ENCODE data around the gene ZC3H12A.

ZC3H12A gene

GRCh38 chr1:37479255-37480124, 5.1 kb downstream of the ZC3H12A start:
- DNase-seq, result peak; percentile 80

DNA sequence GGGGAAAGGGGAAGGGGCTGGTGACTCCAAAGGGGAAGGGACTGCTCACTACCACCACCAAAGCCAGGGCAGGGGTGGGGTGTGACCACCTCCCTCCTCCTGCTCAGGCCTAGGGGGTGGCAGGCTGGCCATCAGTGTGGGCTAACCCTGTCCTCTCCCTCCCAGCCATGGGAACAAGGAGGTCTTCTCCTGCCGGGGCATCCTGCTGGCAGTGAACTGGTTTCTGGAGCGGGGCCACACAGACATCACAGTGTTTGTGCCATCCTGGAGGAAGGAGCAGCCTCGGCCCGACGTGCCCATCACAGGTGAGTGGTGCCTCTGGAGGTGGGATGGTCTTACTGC, 5.7 kb downstream of the ZC3H12A start:
- no peak for DNase-seq

GRCh38 chr1:37480581-37481288, 6.4 kb downstream of the ZC3H12A start:
- DNase-seq, result no peak

DNA sequence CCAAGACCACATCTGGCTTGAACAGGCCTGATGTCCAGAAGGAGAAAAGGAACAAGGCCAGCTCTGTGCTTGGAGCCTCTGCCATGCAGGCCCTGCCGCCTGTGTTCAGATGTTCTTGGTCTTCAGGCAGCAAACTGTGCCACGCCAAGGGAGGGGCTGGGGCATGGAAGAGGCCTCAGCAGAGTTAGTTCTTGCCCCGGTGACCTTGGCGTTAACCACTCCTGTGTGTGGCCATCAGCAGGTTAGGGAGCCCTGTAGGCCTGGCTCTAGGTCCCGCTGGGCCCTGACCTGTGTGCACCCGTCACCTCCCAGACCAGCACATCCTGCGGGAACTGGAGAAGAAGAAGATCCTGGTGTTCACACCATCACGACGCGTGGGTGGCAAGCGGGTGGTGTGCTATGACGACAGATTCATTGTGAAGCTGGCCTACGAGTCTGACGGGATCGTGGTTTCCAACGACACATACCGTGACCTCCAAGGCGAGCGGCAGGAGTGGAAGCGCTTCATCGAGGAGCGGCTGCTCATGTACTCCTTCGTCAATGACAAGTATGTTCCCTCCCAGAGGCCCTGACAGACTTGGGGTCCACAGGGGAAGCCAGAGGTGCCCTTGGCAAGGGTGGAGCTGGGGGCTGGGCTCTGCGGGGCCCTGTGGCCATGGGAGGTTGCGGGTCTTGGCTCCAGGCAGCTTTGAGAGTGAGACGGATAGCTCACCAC, 7.1 kb downstream of the ZC3H12A start:
- no peak for DNase-seq

- no peak for DNase-seq
Measured at GRCh38 chr1:37482004-37482785, 7.8 kb downstream of the ZC3H12A start.

DNA sequence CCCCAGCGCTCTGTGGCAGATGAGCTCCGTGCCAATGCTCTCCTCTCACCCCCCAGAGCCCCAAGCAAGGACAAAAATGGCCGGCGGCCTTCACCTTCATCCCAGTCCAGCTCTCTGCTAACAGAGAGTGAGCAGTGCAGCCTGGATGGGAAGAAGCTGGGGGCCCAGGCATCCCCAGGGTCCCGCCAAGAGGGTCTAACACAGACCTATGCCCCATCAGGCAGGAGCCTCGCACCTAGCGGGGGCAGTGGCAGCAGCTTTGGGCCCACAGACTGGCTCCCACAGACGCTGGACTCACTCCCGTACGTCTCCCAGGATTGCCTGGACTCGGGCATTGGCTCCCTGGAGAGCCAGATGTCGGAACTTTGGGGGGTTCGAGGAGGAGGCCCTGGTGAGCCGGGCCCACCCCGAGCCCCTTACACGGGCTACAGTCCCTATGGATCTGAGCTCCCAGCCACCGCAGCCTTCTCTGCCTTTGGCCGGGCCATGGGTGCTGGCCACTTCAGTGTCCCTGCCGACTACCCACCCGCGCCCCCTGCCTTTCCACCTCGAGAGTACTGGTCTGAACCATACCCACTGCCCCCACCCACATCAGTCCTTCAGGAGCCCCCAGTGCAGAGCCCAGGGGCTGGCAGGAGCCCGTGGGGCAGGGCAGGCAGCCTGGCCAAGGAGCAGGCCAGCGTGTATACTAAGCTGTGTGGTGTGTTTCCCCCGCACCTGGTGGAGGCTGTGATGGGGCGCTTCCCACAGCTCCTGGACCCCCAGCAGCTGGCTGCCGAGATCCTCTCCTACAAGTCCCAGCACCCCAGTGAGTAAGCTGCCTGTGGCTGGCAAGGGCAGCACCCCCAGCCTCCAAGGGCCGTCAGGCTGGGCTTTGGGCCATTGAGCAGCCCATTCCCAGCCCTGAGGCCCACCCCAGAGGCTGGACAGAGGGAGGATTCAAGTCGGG, 8.7 kb downstream of the ZC3H12A start:
- no peak for DNase-seq

DNA sequence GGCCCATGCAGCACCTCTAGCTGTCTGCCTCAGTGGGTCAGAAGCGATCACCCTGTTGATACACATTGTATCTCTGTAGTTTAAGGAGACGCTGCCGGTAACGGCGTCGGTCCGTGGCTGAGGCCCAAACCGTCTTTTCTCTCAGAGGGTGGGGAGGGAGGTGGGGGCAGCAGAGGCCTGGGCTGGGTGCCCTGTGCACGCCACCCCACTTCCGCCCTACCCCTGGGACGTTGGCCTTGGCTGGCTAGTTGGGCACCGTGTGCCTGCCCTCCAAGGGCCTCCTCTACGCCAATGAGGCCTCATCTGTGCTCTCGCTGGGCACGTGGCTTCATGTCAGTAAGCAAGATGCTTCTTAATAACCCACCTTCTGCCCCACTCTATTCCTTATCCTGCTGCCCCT, 9.4 kb downstream of the ZC3H12A start:
- no peak for DNase-seq

DNA sequence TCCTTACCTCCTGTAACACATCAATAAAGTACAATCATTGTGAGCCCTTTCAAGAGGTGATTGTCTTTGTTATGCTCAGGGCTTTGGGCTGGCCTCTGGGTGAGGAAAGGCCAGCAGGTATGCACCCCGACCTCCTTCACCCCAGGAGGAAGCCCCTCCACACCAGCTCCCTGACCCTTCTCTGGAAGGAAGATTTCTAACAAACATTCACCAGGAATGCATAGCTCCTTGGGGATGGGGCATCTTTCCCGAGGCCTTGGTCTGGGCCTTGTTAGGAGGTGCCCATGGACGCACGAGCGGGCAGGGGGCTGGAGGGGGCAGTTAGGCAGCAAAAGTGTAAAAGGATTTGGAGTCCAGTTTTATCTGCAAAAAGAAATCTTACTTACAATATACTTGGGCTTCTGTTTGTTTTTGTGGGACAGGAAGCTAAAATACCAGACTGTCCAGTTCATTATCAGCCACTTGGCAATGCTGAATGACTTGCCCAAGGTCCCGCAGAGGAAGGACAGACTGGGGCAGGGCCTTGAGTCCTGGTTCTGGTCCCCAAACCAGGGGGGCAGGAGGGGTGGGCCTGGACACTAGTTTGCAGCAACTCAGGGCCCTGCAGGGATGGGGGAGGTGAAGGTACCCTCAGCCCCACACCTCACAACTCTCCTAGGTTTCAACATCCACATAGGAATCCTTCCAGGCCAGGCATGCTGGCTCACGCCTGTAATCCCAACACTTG, 10.1 kb downstream of the ZC3H12A start:
- no peak for DNase-seq

DNA sequence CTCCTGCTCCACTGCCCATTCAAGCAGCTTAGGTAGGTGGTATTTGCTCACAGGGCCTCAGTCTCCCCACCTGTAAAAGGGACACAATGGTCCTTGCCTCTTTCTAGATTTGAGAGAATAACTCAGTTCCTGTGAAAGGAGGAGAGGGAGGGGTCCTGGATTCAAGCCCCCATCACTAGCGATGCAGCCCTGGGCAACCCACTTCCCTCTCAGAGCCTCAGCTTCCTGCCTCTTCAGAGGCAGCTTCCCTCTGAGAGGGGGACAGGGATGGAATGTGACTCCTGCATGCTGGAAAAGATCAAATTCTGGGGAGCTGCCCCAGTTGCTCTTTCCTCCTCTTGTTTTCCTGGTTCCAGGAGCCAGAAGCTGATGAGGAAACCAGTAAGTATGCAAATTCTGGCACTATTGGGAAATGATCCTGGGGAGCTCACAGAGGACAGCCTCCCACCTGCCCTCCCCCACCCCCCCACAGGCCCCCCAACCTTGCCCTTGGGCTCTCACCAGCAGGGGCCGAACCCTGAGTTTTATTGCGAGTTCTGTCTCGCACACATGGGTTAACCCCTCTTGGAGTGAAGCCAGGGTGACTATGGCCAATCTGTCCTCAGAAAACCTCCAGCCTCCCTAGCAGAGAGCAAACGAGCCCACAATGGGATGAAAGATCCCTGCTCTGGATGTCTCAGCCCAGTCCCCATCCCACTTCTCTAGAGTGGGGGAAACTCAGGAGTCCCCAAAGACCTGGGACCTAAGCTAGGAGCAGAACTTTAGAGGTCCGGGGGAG, 11.7 kb downstream of the ZC3H12A start:
- DNase-seq, result peak; percentile 33

- DNase-seq, result peak; percentile 66
Measured at GRCh38 chr1:37486680-37487618, 12.6 kb downstream of the ZC3H12A start.

DNA sequence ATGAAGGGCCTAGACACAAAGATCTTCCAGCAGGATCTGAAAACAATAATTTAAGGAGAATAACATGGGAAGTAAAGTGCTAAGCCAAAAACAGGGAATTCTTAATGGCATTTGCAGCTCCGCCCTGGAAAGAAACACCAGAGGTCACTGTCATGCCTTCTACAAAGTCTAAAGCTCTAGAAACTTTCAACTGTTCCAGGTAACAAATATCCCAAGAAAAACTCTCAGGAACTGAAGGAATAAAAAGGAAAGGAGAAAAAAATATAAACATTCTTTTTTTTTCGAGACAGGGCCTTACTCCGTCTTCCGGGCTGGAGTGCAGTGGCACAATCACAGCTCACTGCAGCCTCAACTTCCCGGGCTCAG, 13.2 kb downstream of the ZC3H12A start:
- no peak for DNase-seq

DNA sequence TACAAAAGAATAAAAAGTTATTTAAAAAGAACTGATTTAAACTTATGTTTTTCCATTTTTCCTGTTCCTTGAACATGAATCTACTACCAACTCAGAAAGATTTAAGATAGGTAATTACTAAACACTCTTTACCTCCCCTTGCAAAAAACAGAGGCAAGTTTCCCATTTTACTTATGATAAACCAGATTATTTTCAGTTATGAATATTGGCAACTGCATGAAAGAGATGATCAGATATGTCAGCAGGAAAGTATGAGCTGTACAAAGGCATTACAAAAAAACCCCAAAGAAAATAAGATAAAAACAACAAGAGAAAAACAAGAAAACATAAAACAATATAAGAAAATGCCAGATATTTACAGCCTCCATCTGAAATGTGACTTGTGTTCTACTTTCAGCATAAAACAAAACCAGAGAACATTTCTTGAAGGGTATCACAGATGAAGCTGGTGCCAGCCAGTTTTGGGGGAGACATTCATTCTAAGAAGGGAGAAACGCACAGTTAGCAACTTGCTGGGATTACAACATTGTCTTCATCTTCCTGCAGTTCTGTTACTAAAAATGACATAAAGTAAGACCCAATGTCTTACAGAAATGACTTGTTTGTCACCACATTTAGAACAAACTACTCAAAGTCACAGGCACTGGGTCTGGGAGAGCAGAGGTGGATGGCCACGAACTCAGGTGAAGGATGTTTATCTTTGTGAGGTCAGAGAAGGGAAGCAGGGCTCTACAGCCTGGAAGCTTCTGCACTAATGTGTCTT, 19.1 kb downstream of the ZC3H12A start:
- DNase-seq, result no peak

- no peak for DNase-seq
Measured at GRCh38 chr1:37495875-37496274, 21.5 kb downstream of the ZC3H12A start.

- no peak for DNase-seq
Measured at GRCh38 chr1:37497832-37498231, 23.5 kb downstream of the ZC3H12A start.

GRCh38 chr1:37498872-37499617, 24.7 kb downstream of the ZC3H12A start:
- no peak for DNase-seq

DNA sequence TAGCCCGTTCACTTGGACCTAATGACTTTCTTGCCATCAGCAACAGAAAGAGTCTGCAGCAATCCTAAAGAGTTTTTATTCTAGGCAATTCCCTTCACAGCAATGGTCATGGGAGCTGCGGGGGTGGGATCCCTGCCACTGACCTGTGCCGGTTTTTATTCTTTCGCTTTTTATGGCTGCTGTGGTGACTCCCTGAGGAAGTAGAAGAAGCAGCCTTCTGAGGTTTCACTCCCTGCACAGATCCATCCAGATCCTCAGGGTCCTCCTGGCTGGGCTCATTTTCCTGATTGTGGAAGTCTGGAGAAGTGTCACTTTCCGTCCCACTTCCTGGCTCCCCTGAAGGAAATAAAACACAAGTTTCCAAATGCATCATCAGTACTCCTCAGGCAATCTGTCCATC, 27.3 kb downstream of the ZC3H12A start:
- no peak for DNase-seq

- DNase-seq, result no peak
Measured at GRCh38 chr1:37502104-37502503, 27.7 kb downstream of the ZC3H12A start.
